Head of caudate nucleus (tissue), 42 donors: Measurements from ENCODE around the gene GALP.

Experiments
- DNase-seq, 42 donors: peaks; one replicate each; pipeline versions ENCODE4 v3.0.0 to v3.0.0-alpha.2; 2020 to 2021; ENCODE audit warnings: mixed read lengths in 7 of 42
- intact Hi-C: fragments of 100-400 bp; cut with DNase I; formaldehyde crosslinking; loops from one replicate; pipeline ENCODE4 v1.15.0; 2022

The GALP gene

DNA sequence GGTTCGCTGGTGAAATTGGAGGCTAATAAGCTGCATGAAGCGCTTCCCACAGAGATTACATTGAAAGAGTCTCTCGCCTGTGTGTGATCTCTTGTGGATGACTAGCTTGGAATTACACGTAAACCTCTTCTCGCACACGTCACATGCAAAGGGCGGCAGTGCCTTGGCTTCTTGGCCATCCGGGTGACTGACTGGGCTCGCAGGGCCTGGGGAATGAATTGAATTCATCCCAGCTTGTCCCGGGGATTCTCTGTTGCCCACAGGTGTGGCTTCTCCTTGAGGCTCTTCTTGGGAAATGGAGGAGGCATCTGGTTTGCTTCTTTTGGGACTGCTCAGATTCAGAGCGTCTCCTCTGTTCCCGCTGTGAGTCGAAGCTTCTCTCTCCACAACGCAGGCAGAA is 46.0 kb downstream of the GALP start:
- intact Hi-C loops: no loop called here
- DNase-seq: no peak

DNA sequence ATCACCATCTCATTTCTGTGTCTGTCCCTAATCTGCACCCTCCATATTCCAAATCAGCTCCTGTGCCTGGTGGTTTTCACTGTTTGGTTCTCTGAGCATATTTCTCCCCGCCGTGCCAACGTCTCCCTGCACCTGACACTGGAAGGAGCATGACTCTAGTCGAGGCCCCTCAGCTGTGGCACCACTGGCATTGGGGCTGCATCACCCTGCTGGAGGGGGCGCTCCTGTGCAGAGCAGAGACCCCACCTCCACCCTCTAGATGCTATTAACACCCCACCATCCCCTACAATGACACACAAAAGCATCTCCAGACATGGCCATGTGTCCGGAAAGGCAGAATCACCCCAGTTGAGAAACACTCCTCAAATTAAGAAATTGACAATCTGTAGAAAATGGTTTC is 47.1 kb downstream of the GALP start:
- intact Hi-C loops: no loop called here
- DNase-seq: no peak

DNA sequence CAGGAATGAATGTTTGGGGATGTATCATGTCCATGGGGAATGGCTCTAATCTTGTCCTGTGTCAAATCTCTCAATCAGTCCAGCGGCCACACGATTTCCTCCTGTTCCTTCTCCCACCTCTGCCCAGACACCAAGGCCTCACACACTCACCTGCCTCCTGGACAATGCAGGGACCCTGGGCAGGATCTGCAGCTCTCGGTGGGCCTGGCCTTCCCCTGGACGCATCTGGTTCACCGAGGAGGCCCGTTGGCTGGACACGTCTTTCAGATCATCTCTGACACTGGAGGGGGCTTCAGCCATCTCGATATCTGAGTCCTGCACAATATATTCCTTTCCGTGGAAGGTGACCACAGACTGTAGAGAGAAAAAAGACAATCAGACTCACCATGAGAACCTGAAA is 47.7 kb downstream of the GALP start:
- intact Hi-C loops: no loop called here
- DNase-seq: no peak
